HEK293 (cell line): ENCODE results near the gene ARHGEF7.
"Not testable (repeated sequence)": the region's sequence is repeated elsewhere in the genome, so short reads cannot be mapped to it uniquely, and the experiment has no call there.

Experiments used
- ATF2 ChIP-seq: fragments of 450-650 bp; formaldehyde crosslinking; IDR thresholded peaks from 2 replicates; pipeline ENCODE4 v1.5.1; 2016; ENCODE audit warnings: missing biosample characterization, missing genetic modification characterization, low read depth
- CTCF ChIP-seq: fragments of 450-650 bp; formaldehyde crosslinking; IDR thresholded peaks from 2 replicates; pipeline ENCODE4 v1.5.1; 2016; ENCODE audit warnings: missing biosample characterization, missing genetic modification characterization
- YY2 ChIP-seq: fragments of 450-650 bp; formaldehyde crosslinking; IDR thresholded peaks from 2 replicates; pipeline ENCODE4 v1.5.1; 2016; ENCODE audit warnings: missing biosample characterization, missing genetic modification characterization
- ZNF16 ChIP-seq: fragments of 450-650 bp; formaldehyde crosslinking; IDR thresholded peaks from 2 replicates; pipeline ENCODE4 v1.5.1; 2016; ENCODE audit warnings: low read depth, missing biosample characterization, missing genetic modification characterization
- ZNF37A ChIP-seq: fragments of 450-650 bp; IDR thresholded peaks from 2 replicates; pipeline ENCODE4 v1.5.1; 2018; ENCODE audit warnings: missing biosample characterization, missing genetic modification characterization
- ZSCAN16 ChIP-seq: fragments of 450-650 bp; formaldehyde crosslinking; IDR thresholded peaks from 2 replicates; pipeline ENCODE4 v1.5.1; 2016; ENCODE audit warnings: missing biosample characterization, missing genetic modification characterization

- not testable (repeated sequence) for TF ChIP-seq YY2 (tag by site-specific recombination); ATF2 (tag by site-specific recombination); ZNF16; CTCF; ZNF37A; ZSCAN16 (tag by site-specific recombination)
These were observed 31.4 kb upstream of the ARHGEF7 start for GRCh38 chr13:111083693-111084092.
